ENCODE measurements around the gene FAM234B. TPM values are rescaled to one million over a fixed set of nuclear protein-coding genes. Genes with fewer than 3 reads are reported as not detected.

The FAM234B gene
- total and polyA plus RNA-seq, 2 experiments from 2014 or later: 9.5 to 21.1 TPM

GRCh38 chr12:13024531-13024916, 19.7 kb upstream of the FAM234B start:
- H3K36me3 Mint-ChIP-seq (ENCODE audit: low read depth): no peaks in the 10 kb centered on the region
- Histone ChIP-seq H3K4me3 (no peak overlapping the region), H3K36me3 (ENCODE audit: insufficient read depth) (no peaks in the 10 kb centered on the region)

More at GRCh38 chr12:13024531-13024916, 19.7 kb upstream of the FAM234B start:
- no peak overlapping the region for H3K4me3 Mint-ChIP-seq
- peaks cover 21% of the 10 kb centered on the region for H3K4me1 Mint-ChIP-seq
- no peaks in the 10 kb centered on the region for H3F3A ChIP-seq (replicated peaks; ENCODE audit: low read depth)
- H4K20me1 ChIP-seq (replicated peaks; ENCODE audit: insufficient read depth): no peaks in the 10 kb centered on the region
- no peaks in the 10 kb centered on the region for H3K27me3 ChIP-seq (ENCODE audit: insufficient read depth)
- H3K27ac Mint-ChIP-seq: no peak overlapping the region
- H2AFZ ChIP-seq: no peak overlapping the region
- no peaks in the 10 kb centered on the region for H3K9me3 Mint-ChIP-seq
- DNase-seq (ENCODE audit: low spot score) (no peak), ATAC-seq (no peak)
- H3K4me2 ChIP-seq: no peak overlapping the region
- no peaks in the 10 kb centered on the region for H3K4me1 ChIP-seq (ENCODE audit: insufficient read depth)
- TF ChIP-seq EZH2phosphoT487 (IDR thresholded peaks at IDR 0.05; ENCODE audit: unreplicated experiment) (no peak), JUNB (IDR thresholded peaks at IDR 0.05; ENCODE audit: unreplicated experiment) (no peak), ZNF114 (CRISPR knock-in tag; IDR thresholded peaks at IDR 0.05) (no peak), NANOG (IDR thresholded peaks at IDR 0.05; ENCODE audit: borderline replicate concordance) (no peak), CREB1 (CRISPR knock-in tag; IDR thresholded peaks at IDR 0.05; ENCODE audit: low read depth) (no peak), POLR2AphosphoS5 (IDR thresholded peaks at IDR 0.05; ENCODE audit: low read depth) (no peak), STAT1 (IDR thresholded peaks at IDR 0.05; ENCODE audit: unreplicated experiment) (no peak), ZNF331 (CRISPR knock-in tag; IDR thresholded peaks at IDR 0.05; ENCODE audit: low read depth) (no peak), EZH2 (IDR thresholded peaks at IDR 0.05; ENCODE audit: low read depth, unreplicated experiment) (no peak)
- TF ChIP-seq, protein P1, sequence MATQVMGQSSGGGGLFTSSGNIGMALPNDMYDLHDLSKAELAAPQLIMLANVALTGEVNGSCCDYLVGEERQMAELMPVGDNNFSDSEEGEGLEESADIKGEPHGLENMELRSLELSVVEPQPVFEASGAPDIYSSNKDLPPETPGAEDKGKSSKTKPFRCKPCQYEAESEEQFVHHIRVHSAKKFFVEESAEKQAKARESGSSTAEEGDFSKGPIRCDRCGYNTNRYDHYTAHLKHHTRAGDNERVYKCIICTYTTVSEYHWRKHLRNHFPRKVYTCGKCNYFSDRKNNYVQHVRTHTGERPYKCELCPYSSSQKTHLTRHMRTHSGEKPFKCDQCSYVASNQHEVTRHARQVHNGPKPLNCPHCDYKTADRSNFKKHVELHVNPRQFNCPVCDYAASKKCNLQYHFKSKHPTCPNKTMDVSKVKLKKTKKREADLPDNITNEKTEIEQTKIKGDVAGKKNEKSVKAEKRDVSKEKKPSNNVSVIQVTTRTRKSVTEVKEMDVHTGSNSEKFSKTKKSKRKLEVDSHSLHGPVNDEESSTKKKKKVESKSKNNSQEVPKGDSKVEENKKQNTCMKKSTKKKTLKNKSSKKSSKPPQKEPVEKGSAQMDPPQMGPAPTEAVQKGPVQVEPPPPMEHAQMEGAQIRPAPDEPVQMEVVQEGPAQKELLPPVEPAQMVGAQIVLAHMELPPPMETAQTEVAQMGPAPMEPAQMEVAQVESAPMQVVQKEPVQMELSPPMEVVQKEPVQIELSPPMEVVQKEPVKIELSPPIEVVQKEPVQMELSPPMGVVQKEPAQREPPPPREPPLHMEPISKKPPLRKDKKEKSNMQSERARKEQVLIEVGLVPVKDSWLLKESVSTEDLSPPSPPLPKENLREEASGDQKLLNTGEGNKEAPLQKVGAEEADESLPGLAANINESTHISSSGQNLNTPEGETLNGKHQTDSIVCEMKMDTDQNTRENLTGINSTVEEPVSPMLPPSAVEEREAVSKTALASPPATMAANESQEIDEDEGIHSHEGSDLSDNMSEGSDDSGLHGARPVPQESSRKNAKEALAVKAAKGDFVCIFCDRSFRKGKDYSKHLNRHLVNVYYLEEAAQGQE (IDR thresholded peaks at IDR 0.05; ENCODE audit: unreplicated experiment): no peak
- TF ChIP-seq, protein P2, sequence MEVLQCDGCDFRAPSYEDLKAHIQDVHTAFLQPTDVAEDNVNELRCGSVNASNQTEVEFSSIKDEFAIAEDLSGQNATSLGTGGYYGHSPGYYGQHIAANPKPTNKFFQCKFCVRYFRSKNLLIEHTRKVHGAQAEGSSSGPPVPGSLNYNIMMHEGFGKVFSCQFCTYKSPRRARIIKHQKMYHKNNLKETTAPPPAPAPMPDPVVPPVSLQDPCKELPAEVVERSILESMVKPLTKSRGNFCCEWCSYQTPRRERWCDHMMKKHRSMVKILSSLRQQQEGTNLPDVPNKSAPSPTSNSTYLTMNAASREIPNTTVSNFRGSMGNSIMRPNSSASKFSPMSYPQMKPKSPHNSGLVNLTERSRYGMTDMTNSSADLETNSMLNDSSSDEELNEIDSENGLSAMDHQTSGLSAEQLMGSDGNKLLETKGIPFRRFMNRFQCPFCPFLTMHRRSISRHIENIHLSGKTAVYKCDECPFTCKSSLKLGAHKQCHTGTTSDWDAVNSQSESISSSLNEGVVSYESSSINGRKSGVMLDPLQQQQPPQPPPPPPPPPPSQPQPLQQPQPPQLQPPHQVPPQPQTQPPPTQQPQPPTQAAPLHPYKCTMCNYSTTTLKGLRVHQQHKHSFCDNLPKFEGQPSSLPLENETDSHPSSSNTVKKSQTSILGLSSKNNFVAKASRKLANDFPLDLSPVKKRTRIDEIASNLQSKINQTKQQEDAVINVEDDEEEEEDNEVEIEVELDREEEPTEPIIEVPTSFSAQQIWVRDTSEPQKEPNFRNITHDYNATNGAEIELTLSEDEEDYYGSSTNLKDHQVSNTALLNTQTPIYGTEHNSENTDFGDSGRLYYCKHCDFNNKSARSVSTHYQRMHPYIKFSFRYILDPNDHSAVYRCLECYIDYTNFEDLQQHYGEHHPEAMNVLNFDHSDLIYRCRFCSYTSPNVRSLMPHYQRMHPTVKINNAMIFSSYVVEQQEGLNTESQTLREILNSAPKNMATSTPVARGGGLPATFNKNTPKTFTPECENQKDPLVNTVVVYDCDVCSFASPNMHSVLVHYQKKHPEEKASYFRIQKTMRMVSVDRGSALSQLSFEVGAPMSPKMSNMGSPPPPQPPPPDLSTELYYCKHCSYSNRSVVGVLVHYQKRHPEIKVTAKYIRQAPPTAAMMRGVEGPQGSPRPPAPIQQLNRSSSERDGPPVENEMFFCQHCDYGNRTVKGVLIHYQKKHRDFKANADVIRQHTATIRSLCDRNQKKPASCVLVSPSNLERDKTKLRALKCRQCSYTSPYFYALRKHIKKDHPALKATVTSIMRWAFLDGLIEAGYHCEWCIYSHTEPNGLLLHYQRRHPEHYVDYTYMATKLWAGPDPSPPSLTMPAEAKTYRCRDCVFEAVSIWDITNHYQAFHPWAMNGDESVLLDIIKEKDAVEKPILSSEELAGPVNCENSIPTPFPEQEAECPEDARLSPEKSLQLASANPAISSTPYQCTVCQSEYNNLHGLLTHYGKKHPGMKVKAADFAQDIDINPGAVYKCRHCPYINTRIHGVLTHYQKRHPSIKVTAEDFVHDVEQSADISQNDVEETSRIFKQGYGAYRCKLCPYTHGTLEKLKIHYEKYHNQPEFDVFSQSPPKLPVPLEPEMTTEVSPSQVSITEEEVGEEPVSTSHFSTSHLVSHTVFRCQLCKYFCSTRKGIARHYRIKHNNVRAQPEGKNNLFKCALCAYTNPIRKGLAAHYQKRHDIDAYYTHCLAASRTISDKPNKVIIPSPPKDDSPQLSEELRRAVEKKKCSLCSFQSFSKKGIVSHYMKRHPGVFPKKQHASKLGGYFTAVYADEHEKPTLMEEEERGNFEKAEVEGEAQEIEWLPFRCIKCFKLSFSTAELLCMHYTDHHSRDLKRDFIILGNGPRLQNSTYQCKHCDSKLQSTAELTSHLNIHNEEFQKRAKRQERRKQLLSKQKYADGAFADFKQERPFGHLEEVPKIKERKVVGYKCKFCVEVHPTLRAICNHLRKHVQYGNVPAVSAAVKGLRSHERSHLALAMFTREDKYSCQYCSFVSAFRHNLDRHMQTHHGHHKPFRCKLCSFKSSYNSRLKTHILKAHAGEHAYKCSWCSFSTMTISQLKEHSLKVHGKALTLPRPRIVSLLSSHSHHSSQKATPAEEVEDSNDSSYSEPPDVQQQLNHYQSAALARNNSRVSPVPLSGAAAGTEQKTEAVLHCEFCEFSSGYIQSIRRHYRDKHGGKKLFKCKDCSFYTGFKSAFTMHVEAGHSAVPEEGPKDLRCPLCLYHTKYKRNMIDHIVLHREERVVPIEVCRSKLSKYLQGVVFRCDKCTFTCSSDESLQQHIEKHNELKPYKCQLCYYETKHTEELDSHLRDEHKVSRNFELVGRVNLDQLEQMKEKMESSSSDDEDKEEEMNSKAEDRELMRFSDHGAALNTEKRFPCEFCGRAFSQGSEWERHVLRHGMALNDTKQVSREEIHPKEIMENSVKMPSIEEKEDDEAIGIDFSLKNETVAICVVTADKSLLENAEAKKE (CRISPR knock-in tag; IDR thresholded peaks at IDR 0.05): no peak
- TF ChIP-seq, protein P3, sequence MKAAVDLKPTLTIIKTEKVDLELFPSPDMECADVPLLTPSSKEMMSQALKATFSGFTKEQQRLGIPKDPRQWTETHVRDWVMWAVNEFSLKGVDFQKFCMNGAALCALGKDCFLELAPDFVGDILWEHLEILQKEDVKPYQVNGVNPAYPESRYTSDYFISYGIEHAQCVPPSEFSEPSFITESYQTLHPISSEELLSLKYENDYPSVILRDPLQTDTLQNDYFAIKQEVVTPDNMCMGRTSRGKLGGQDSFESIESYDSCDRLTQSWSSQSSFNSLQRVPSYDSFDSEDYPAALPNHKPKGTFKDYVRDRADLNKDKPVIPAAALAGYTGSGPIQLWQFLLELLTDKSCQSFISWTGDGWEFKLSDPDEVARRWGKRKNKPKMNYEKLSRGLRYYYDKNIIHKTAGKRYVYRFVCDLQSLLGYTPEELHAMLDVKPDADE (IDR thresholded peaks at IDR 0.05): no peak
- TF ChIP-seq, protein P4, sequence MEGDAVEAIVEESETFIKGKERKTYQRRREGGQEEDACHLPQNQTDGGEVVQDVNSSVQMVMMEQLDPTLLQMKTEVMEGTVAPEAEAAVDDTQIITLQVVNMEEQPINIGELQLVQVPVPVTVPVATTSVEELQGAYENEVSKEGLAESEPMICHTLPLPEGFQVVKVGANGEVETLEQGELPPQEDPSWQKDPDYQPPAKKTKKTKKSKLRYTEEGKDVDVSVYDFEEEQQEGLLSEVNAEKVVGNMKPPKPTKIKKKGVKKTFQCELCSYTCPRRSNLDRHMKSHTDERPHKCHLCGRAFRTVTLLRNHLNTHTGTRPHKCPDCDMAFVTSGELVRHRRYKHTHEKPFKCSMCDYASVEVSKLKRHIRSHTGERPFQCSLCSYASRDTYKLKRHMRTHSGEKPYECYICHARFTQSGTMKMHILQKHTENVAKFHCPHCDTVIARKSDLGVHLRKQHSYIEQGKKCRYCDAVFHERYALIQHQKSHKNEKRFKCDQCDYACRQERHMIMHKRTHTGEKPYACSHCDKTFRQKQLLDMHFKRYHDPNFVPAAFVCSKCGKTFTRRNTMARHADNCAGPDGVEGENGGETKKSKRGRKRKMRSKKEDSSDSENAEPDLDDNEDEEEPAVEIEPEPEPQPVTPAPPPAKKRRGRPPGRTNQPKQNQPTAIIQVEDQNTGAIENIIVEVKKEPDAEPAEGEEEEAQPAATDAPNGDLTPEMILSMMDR (conservative IDR thresholded peaks at IDR 0.05; ENCODE audit: low read depth in 2 of 2): no peak
- no peaks in the 10 kb centered on the region for H3K27me3 Mint-ChIP-seq (ENCODE audit: insufficient read depth, low read depth, poor library complexity)
- H3K27ac ChIP-seq (ENCODE audit: low read depth): no peak overlapping the region
- H3K9me2 ChIP-seq (ENCODE audit: insufficient read depth): no peaks in the 10 kb centered on the region
- H3K79me2 ChIP-seq (replicated peaks; ENCODE audit: insufficient read depth): no peaks in the 10 kb centered on the region

All from GM23338 (cell line).